GM12891 (cell line): ENCODE measurements around the gene RBM20.

Experiments
- PAX5 ChIP-seq: IDR thresholded peaks from 2 replicates; pipeline ENCODE4 v1.6.1; 2011; ENCODE audit warnings: low read length, moderate library complexity, mild to moderate bottlenecking; ENCODE audit not compliant: insufficient read depth, severe bottlenecking
- POLR2A ChIP-seq: IDR thresholded peaks from 2 replicates; pipeline ENCODE4 v1.6.1; 2011; ENCODE audit warnings: low read depth, low read length, control low read depth
- POLR2AphosphoS5 ChIP-seq: IDR thresholded peaks from 2 replicates; pipeline ENCODE4 v1.6.1; 2011; ENCODE audit warnings: low read depth, low read length, control low read depth
- POU2F2 ChIP-seq: IDR thresholded peaks from 2 replicates; pipeline ENCODE4 v1.6.1; 2011; ENCODE audit warnings: low read depth, mild to moderate bottlenecking, control low read depth, low read length, moderate library complexity
- SPI1 ChIP-seq: IDR thresholded peaks from 2 replicates; pipeline ENCODE4 v1.6.1; 2011; ENCODE audit warnings: low read depth, low read length, control low read depth
- TAF1 ChIP-seq: IDR thresholded peaks from 2 replicates; pipeline ENCODE4 v1.6.1; 2011; ENCODE audit warnings: low read depth, low read length, control low read depth

DNA sequence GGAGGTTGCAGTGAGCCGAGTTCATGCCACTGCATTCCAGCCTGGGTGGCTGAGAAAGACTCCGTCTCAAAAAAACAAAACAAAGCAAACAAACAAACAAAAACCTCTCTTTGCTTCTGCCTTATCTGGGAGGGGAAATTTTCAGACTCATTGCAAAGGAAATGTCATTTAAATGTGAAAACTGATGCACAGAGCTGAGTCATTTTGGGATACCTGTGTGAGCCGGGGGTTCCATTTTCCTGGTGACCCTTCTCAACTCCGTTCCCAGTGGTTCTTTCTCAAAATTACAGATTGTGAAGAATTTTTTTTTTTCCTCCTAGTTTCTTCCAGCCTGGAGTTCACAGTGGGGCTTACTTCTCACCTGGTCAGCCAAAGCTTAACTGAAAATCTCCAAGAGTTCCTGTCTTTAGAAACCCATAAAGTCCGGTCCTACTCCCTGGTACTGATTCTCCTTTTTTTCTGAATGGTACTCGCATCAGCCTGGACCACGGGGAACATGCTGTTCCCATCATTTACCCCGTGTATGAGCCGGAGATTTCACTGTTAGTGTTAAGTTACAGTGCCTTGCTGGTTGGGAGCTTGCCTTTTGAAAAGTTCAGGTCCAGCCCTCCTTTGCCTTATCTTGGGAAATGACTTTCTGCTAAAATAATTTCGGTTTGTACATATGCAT is 56.9 kb downstream of the RBM20 start:
- TF ChIP-seq POLR2AphosphoS5 (no peak), POLR2A (no peak), TAF1 (no peak), PAX5 (no peak), SPI1 (no peak), POU2F2 (no peak)
